GM12874 (cell line): ENCODE measurements around the gene ANKRD33B.

Source experiments
- CTCF ChIP-seq: IDR thresholded peaks from 2 replicates; pipeline ENCODE4 v1.5.1; 2011; ENCODE audit warnings: low read depth, mild to moderate bottlenecking, control low read depth, low read length, moderate library complexity; ENCODE audit not compliant: insufficient read depth

The ANKRD33B gene

GRCh38 chr5:10703676-10704075 is 139.8 kb downstream of the ANKRD33B start:
- no peak for TF ChIP-seq CTCF

- TF ChIP-seq CTCF = no peak
Measured at GRCh38 chr5:10704949-10705621, 141.2 kb downstream of the ANKRD33B start.

- no peak for TF ChIP-seq CTCF
Measured at GRCh38 chr5:10705747-10706146, 141.9 kb downstream of the ANKRD33B start.

- TF ChIP-seq CTCF = no peak
Measured at GRCh38 chr5:10706326-10706725, 142.5 kb downstream of the ANKRD33B start.
